NCI-H82 treated with DMSO at 0.1 percent for 48 hours (cell line): Measurements from ENCODE around the gene SPEF2.
"Not testable (repeated sequence)": the region's sequence is repeated elsewhere in the genome, so short reads cannot be mapped to it uniquely, and the experiment has no call there.

ENCODE experiments used
- DNase-seq: peaks from one replicate; lab custom pipeline; 2025; ENCODE audit not compliant: unreplicated experiment; lab: John Stamatoyannopoulos, UW

The SPEF2 gene

DNA sequence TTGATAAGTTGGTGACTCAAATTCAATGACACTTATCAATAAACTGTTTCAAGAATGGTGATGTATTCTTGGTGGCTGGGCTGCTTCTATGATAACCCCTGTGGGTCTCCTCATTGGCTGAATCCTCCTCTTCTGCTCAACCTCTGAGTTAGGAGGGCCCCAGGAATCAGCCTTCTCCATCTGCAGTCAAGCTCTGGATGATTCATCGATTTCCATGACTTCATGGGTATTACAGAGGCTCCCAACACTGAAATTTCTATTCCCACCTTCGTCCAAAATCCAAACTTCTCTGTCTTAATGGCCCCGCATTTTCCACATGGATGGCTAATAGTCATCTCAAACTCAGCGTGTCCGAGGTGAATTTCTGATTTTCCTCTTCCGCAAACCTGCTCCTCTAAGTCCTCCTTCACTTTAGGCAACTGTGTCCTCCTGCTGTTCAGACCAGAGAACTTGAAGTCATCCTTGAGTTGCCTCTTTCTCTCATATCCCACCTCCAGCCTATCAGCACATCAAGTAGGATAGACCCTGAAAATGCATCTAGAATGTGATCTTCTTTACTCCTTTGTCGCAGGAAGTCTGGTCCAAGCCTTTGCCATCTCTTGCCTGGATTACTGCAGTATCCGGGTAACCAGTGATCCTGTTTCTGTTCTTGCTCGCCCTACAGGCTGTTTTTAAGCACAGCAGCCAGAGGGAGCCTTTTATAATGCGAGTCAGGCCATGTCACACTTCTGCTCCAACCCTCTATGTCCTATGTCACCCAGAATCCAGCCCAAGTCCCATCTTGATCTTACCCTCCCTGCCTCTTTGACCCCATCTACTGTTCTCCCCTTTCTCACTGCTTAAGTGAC is 197.7 kb downstream of the SPEF2 start:
- no peak for DNase-seq

DNA sequence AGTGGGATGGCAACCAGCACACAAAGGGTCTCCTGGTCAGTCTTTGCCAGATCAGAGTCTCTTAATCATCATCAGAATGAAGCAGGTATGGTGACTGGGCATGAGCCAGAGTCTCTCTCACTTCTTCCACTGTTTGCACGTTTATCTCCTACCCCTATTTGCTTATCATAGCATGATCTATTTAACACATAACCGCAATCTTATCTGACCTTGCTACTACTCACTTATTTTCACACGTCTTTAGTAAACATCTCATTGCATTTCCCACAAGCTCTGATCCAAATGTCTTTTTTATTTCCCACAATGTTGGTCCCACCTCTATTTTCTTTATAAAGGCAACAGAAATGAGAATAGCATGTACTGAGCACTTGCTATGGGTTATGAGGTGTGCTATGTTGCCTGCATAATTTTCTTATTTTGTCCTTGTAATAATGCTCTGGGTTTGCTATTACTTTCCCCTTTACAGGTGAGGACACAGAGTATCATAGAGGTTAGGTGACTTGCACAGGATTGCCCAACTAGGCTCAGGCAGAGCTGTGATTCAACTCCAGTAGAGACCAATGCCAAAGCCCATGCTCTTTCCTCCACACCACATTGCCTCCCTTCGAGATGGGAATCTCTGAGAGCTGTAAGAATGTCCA is 199.3 kb downstream of the SPEF2 start:
- no peak for DNase-seq

DNA sequence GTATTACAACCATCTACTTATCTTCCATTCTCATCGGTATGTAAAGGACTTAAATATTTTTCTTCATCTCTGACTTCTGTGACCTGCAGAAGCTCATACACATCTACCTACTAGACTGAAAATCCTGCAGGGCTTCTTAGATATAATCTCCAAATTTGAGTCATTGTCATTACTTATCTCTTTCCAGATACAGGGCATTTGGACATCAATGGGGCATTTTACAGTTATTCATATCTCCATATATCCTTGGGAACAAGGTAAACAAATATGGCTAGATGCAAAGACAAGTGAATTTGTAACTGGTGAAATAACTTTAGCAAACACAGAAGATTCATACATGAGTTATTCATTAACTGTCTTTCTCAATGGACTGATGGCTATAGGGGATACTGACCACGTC is 201.4 kb downstream of the SPEF2 start:
- DNase-seq, result no peak

DNA sequence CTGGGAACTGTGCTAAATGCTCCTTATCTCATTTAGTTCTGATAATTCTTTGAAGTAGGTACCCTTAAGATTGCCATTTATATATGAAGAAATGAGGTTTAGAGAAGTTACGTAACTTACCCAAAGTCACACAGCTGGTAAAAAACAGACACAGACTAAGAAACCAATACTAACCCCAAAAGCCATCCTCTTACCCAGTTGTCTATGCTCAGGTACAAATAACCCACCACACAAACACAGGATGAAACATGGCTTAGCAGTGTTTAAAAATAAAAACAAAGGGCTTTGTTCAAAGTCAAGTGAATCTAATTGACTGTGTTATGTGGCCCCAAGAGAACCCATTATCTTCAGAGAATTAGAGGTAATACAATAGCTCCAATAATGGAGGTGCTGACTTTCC is 202.0 kb downstream of the SPEF2 start:
- DNase-seq, result no peak

DNA sequence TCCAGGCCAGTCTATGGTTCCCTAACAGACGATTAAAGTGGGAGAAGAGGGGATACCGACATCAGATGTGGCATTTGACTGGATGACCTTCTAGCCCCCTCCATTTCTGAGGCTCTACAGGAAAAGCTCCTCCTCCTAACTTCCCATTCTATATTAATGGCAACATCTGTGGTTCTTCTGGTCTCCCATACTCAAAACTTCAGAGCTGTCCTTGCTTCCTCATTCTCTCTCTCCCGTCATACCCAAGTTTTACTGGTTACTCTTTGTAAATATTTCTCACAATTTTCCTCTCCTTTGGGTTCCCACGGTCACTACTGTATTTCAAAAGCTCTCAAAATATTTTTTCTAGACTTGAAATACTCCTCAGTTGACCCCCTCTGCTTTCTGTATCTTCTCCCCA is 203.1 kb downstream of the SPEF2 start:
- no peak for DNase-seq

DNA sequence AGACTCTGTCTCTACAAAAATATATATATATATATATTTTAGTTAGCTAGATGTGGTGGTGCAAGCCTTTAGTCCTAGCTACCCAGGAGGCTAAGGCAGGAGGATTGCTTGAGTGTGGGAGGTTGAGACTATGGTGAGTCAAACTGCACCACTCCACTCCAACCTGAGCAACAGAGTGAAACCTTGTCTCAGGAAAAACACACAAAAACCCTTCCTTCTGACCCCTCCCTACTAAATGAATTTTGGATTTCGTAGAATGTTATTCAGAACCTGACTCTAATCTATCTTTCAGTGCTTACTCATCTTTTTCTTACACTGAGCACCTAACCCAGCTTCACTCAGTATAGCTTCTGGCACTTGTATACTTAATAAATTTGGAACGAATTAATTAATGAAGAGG is 203.8 kb downstream of the SPEF2 start:
- no peak for DNase-seq

DNA sequence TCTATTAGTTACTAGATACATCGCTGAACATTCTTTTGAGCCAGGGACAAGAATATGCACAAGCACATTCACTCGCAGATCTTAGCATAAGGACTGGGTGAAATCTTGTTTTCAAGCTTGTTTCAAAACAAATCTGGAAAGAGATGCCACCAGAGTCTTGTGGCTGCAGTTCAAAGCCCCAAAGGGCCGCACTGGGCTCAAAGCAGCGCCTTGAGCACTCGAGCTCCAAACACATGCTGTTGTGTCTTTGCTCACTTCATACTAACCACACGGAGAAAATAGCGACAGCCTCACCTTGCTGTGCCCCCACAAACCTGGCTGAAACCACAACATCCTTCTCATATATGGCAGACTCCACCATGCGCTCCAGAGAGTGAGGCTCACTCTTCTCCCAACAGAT is 204.8 kb downstream of the SPEF2 start:
- no peak for DNase-seq

DNA sequence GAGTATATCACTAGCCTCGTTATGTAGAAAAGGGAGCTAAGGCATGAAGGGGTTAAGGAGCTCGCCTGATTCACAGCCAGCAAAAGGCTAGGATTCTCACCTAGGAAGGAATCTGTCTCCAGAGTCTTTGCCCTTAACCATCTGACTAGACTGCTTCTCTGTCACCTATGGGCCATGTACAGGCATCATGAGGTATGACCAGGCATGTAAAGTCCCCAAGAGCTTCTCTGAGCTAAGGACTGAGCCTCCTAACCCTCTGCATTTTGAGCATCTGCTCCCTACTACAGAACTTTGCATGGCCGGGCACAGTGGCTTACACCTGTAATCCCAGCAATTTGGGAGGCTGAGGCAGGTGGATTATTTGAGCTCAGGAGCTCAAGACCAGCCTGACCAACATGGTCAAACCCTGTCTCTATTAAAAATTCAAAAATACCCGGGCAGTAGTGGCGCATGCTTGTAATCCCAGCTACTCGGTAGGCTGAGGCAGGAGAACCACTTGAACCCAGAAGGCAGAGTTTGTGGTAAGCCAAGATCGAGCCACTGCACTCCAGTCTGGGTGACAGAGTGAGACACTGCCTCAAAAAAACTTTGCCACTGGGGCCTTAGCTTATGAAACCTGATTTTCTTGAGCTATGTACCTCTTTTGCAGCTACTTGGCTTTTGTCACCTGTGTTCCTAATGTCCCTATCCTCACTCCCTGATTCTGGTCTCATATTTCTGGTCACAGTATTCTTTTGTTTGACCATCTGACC is 205.9 kb downstream of the SPEF2 start:
- DNase-seq, result no peak

DNA sequence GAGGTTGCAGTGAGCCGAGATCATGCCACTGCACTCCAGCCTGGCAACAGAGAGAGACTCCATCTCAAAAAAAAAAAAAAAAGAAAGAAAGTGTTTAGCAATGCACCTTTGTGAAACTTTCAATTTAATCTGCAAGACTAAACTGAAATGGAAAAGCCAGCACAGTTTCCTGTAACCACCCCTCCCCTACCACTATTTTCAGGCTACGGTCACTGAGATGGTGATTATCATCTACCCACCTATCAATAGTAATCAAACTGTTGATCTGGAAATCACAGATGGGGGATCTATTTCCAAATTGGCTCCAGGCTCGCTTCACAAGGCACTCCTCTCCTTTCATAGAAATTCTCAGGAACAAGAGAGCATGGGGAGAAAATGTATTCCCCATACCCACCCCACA is 208.4 kb downstream of the SPEF2 start:
- no peak for DNase-seq

DNA sequence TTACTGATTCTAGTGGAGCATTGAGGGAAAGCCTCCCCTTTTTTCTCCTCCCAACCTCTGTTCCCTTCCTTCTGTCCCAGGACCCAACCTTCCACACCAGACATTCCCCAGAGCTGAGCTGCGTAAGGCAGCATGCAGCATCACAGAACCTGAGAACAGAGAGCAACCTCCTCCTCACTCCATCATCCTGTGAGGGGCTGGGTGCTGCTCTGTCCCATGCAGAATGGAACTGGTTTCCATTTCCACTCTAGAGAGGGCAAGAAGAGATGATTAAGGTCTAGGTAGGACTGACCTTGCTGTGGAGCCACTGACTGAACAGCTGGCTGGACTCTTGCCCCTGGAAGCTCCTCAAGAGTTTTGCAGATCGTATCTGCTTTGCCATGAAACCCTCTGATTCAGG is 208.9 kb downstream of the SPEF2 start:
- no peak for DNase-seq

DNA sequence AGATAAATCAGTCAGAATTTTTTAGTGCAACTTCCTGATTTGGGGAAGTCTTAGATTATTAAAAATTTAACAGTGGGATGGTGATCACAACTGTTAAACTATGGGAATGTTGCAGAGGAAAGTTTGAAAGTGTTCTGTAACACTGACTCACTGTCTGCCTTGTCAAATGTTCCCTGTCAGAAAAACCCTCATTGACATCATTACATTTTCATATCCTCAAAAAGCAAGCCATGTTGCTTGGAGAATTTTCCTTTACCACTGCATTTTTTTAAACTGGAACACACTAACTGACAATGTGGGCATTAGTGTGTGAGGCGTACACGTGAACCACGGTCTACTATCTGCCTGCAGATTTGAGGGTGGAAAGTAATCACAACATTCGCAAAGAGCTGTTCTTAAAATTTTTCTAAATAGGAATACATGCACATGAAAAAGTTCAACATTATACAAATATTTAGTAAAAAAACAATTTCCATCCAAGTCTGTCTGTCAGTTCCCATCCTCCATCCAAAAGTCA is 210.5 kb downstream of the SPEF2 start:
- DNase-seq, result no peak

DNA sequence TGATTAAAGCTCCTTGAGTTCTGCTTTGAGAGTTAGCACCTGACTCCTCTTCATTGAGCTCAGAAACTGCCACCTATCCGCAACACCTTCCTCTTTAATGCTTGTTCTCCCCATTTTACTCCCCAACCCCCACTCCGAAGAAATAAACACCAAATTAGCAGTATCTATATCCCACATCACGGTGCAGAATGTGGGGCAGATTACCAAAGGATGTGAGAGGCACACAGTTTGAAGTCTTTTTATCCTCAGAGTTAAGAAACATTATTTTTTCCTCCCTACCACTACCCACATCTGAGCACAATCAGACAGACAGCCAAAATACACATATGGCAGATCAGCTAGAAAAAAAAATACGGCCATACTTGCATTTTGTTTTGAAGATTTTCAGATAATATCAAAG is 212.9 kb downstream of the SPEF2 start:
- DNase-seq, result no peak

DNA sequence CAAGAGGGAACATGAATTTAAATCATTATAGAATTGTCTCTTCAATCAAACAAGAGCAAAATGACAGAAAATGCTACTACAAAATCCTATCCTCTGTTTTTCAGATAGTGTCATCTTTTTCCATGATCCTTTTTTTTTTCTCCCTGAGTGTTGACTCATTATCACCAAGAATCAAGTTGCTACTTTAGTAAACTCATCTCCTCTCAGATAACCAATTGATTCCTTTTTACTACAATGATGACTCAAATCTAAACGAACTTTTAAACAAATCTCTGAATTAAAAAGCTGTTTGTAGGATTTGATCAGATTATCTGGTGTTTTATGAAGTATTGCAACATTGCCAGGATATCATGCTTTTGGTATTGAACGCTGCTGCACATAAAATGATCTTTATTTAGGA is 215.1 kb downstream of the SPEF2 start:
- no peak for DNase-seq

DNA sequence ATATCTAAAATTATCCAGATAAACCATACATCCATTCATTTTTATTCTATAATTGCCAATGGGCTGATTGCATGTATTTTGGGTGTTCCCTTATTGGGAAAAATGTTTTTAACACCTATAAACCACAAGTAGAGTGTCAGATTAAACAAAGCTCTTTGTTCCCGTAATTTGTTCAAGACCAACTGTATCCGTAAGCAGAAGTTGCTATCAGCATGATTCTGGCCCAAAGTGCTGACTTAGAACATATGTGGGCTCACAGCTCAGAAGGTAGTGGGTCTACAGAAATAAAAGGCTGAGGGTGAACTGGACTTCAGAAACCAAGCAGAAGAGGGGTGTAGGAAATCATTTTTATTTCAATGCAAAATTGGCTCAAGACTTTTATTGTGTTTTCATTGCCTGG is 215.6 kb downstream of the SPEF2 start:
- DNase-seq, result no peak

DNA sequence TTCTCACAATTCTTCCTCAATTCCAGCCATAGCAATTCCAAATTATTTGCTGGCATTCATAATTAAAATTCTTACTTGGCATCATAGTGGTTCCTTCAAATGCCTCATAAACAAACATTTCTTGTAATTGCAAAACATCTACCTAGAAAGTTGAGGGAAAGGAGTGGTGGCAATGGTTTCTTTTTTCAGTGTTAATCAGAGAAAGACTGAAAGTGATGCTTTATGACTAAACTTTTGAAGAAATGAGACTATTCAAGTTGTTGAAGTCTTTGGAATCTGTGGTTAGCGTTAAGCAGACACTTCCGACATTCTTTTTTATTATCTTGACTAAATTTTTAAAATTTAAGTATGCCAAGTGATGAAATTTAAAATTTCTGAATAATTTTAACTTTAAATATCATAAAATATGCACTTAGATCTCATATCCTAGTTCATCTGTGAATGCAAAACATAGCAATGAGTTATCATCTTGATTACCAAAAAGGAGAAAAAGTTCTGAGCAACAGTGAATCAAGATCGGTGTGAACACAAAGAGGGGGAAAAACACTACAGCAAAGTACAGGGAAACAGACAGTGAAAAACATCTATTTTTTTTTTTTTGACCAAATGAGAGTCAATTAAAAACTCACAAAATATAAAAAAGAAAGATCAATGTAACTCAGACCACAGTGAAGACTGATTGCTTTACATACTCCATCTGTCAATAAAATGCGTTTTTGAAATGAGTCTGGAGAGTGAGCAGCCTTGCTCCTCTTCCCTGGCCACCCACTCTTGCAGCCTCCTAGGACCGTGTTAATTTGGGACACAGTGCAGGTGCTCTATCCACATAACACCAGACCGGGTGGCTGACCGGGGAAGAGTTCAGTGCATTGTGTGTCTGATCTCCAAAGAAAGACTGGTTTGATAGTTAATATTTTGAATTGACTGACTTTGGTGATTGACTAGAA is 218.4 kb downstream of the SPEF2 start:
- DNase-seq, result no peak

DNA sequence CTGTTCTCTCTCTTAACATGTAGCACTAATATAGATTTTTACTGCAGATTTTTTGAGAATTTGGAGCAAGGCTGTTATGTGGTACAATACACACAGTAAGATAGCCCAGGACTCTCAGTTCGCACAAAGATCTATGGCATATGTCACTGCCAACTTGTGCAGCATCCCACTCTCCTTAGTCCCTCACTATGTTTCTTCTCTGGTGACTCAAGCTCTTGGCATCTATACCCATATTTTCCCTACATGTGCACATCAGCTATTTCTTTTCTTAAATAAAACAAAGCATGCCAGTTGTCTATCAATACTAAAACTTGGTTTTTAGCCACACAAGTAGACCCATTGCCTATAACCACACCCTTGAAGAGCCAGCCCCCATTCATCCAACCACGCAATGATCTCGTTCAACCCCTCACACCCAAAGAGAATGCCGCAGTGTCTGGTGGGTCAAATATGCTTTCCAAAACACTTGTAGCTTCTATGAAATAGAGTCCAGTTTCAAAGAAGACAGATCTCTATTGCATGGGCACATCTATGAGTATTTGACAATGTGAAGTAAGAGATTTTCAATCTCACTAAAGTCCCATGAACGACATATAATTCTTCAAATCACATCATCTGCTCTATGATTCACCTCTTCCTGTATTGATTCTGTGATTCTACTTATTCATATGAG is 220.8 kb downstream of the SPEF2 start:
- DNase-seq, result no peak

DNA sequence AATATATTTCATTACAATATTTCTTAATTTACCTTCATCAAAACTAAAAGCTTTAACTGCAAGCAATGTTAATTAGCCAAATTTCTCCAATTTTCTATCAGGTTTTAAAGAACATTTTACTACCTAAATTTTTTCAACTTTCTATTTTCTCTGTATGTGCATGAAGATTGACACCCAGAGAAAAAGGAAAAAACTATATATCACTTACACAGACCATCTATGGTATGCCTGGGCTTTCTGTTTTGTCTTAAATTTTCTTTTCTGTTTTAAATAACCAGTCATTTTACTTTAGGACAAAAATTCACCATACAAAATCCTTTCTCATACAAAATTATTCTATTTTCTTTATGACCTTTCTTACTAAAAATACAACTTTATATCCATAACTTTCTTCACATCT is 225.2 kb downstream of the SPEF2 start:
- DNase-seq, result no peak

DNA sequence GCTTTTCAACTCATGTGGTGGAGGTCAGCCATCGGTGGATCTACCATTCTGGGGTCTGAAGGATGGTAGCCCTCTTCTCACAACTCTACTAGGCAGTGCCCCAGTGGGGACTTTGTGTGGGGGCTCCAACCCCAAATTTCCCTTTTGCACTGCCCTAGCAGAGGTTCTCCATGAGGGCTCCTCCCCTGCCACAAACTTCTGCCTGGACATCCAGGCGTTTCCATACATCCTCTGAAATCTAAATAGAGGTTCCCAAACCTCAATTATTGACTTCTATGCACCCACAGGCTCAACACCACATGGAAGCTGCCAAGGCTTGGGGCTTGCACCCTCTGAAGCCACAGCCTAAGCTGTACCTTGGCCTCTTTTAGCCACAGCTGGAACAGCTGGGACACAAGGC is 227.8 kb downstream of the SPEF2 start:
- not testable (repeated sequence) for DNase-seq

DNA sequence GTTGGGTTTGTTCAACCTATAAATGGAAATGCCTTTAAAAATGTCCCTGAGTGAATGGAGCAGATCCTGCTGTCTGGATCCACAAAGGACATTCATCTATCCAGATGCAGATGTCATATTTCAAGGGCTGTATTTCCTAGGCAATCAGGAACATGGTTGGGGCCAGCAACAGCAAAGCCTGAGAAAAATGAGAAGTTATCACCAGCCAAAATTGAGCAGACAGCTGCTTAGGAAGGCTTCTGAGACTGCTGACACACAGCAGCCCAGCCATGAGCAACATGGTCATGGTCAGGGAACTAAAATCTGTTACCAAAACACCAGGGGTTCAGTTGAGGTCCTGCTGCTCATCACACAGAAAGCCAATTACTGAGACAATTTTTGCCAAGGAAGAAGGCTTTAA is 229.8 kb downstream of the SPEF2 start:
- no peak for DNase-seq

DNA sequence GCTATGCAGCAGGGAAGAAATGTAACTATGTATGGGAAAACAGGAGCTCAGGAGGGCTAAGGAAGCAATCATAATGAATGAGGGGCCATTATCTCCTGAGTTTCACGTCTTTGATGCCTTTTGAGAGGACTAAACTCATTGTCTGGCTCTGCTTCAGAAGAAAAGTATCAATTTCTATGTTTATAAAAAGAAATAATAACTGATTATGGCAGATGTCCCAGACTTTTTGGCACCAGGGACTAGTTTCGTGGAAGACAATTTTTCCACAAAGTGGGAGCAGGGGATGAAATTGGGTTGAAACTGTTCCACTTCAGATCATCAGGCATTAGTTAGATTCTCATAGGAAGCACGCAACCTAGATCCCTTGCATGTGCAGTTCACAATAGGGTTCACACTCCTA is 230.3 kb downstream of the SPEF2 start:
- no peak for DNase-seq
